Activated CD8-positive, alpha-beta T cell treated with anti-CD3 and anti-CD28 coated beads for 36 hours (primary cell): ENCODE data around the gene MYOZ1. TPM values are rescaled to one million over a fixed set of nuclear protein-coding genes. Genes with fewer than 3 reads are reported as not detected.
"Not testable (repeated sequence)": the region's sequence is repeated elsewhere in the genome, so short reads cannot be mapped to it uniquely, and the experiment has no call there.

ENCODE experiments used
- ATAC-seq: fragments of 200-7000 bp; cut with Tn5 transposase; one replicate; pipeline ENCODE4 v1.10.0; 2021; ENCODE audit warnings: mild to moderate bottlenecking, moderate library complexity
- CTCF ChIA-PET: fragments of 350-600 bp; sonication (Branson Sonifier 250); formaldehyde crosslinking; loops from one replicate; lab custom pipeline; 2021; ENCODE audit warnings: antibody characterized with exemption; lab: Charles Lee
- POLR2A ChIA-PET: fragments of 350-600 bp; sonication (Branson Sonifier 250); formaldehyde crosslinking; loops from one replicate; lab custom pipeline; 2021; ENCODE audit warnings: antibody characterized with exemption; lab: Charles Lee
- DNase-seq: peaks from one replicate; pipeline ENCODE4 v3.0.0-alpha.2; 2020
- H3K27ac Mint-ChIP-seq: one replicate; pipeline ENCODE4 v1.8.0; 2021; ENCODE audit warnings: mild to moderate bottlenecking, mixed read lengths
- H3K27me3 Mint-ChIP-seq: one replicate; pipeline ENCODE4 v1.8.0; 2021; ENCODE audit warnings: mixed read lengths
- H3K36me3 Mint-ChIP-seq: one replicate; pipeline ENCODE4 v1.8.0; 2021; ENCODE audit warnings: low read depth, mixed read lengths
- H3K4me1 Mint-ChIP-seq: one replicate; pipeline ENCODE4 v1.8.0; 2021; ENCODE audit warnings: low read depth, mixed read lengths
- H3K4me3 Mint-ChIP-seq: one replicate; pipeline ENCODE4 v1.8.0; 2021; ENCODE audit warnings: mild to moderate bottlenecking, moderate library complexity, mixed read lengths
- H3K9me3 Mint-ChIP-seq: one replicate; pipeline ENCODE4 v1.8.0; 2021; ENCODE audit warnings: mixed read lengths
- CTCF ChIP-seq: fragments of 200-600 bp; IDR thresholded peaks from one replicate; pipeline ENCODE4 v1.8.0; 2022; ENCODE audit warnings: antibody characterized with exemption, mild to moderate bottlenecking
- intact Hi-C: fragments of 100-400 bp; cut with micrococcal nuclease; formaldehyde crosslinking; loops from one replicate; pipeline ENCODE4 v1.10.0; 2022
- total RNA-seq, 2 experiments: library from RNA; stranded (reverse); gene quantifications; one replicate each; pipeline ENCODE4 v1.2.3, GENCODE V29; 2021

Gene MYOZ1, protein sequence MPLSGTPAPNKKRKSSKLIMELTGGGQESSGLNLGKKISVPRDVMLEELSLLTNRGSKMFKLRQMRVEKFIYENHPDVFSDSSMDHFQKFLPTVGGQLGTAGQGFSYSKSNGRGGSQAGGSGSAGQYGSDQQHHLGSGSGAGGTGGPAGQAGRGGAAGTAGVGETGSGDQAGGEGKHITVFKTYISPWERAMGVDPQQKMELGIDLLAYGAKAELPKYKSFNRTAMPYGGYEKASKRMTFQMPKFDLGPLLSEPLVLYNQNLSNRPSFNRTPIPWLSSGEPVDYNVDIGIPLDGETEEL
- not detected for total RNA-seq

DNA sequence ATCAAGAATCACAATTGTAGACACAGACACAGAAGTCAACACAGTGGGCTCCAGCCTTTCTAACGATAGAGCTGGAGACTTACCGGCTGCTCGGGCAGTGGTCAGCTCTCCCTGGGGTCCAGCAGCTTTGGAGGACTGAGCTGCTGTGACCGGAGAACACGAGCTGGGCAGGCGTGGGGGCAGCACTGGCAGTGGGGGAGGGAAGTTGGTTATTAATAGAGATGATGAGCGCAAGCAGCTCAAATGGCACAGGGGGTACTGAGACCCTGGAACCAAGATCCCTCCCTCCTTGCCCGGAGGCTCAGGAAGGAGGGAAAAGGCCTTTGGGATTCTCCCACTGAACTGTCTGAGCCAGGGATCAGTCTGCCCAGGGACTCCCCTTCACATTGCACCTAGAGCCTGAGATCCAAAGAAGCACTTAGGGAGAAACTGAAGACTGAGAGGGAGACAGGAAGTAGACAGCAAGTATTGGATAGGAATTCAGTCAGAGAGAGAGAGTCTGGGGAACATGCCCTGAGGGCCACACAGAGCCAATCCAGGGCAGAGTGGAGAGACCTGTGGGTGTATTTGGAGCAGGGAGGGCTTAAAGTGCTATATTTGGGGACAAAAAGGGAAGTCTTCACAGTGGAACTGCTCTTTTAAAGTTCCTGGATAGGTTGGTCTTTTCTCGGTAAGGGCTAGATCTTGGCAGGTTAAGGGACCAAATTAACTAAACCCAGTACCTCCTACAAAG is at the start of gene MYOZ1:
TSS of gene MYOZ1 (minus strand) at position 147 of the 733 bp plus-strand sequence. CDS start 1,457 bp downstream, outside the sequence.
- H3K9me3 Mint-ChIP-seq, result no peaks in the 10 kb centered on the region
- ATAC-seq (no peak), DNase-seq (no peak)
- no peak within 1 kb of the TSS for H3K4me3 Mint-ChIP-seq
- peaks cover 15% of the 10 kb centered on the region for H3K4me1 Mint-ChIP-seq
- no peaks in the 10 kb centered on the region for H3K27me3 Mint-ChIP-seq
- no peaks in the 10 kb centered on the region for H3K36me3 Mint-ChIP-seq
- TF ChIP-seq CTCF, result no peak
- H3K27ac Mint-ChIP-seq, result no peak within 1 kb of the TSS
- intact Hi-C loops, result no loop called here
- CTCF ChIA-PET, result interaction anchor here (2.9 to 9.2 kb wide), 2 partner anchors 112 kb away, joined by 11 to 143 read pairs; no protein-coding TSS in a partner anchor
- POLR2A ChIA-PET, result no interaction called here

GRCh38 chr10:73690755-73691154 is 49.5 kb upstream of the MYOZ1 start:
- POLR2A ChIA-PET, H3K27me3 Mint-ChIP-seq, H3K4me3 Mint-ChIP-seq, CTCF ChIA-PET, H3K36me3 Mint-ChIP-seq, intact Hi-C loops, H3K4me1 Mint-ChIP-seq, H3K27ac Mint-ChIP-seq, H3K9me3 Mint-ChIP-seq, DNase-seq, ATAC-seq: not testable (repeated sequence)

- H3K4me3 Mint-ChIP-seq, POLR2A ChIA-PET, H3K27me3 Mint-ChIP-seq, H3K36me3 Mint-ChIP-seq, ATAC-seq, intact Hi-C loops, CTCF ChIA-PET, H3K4me1 Mint-ChIP-seq, H3K9me3 Mint-ChIP-seq, DNase-seq, H3K27ac Mint-ChIP-seq: not testable (repeated sequence)
Observed at GRCh38 chr10:73689596-73689995, 48.3 kb upstream of the MYOZ1 start.

DNA sequence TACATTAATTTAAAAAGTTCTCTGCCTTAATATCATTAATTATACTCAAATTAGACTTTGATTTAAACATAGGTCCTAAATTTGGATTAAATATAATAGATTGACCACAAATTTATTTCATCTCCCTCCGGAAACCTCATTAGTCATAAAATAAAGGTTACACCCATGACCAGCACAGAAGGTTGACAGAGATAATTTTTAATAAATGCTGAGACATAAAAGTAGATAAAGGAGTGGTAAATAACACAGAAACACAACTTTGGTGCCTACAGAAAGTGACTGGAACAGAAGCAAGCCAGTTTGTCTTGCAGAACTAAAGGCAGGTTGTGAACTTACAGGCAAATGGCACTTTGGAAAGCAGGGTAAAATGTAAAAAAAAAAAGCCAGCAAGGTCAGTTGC is 46.4 kb upstream of the MYOZ1 start:
- H3K27ac Mint-ChIP-seq, ATAC-seq, H3K4me1 Mint-ChIP-seq, H3K27me3 Mint-ChIP-seq, H3K4me3 Mint-ChIP-seq, POLR2A ChIA-PET, DNase-seq, H3K36me3 Mint-ChIP-seq, CTCF ChIA-PET, H3K9me3 Mint-ChIP-seq, intact Hi-C loops: not testable (repeated sequence)

GRCh38 chr10:73674546-73674945 is 33.3 kb upstream of the MYOZ1 start:
- H3K9me3 Mint-ChIP-seq, POLR2A ChIA-PET, H3K27ac Mint-ChIP-seq, intact Hi-C loops, H3K4me1 Mint-ChIP-seq, H3K36me3 Mint-ChIP-seq, CTCF ChIA-PET, H3K4me3 Mint-ChIP-seq, ATAC-seq, DNase-seq, H3K27me3 Mint-ChIP-seq: not testable (repeated sequence)

- H3K27ac Mint-ChIP-seq, H3K36me3 Mint-ChIP-seq, intact Hi-C loops, CTCF ChIA-PET, DNase-seq, H3K4me1 Mint-ChIP-seq, H3K4me3 Mint-ChIP-seq, POLR2A ChIA-PET, H3K27me3 Mint-ChIP-seq, ATAC-seq, H3K9me3 Mint-ChIP-seq: not testable (repeated sequence)
Observed at GRCh38 chr10:73668378-73668777, 27.1 kb upstream of the MYOZ1 start.

DNA sequence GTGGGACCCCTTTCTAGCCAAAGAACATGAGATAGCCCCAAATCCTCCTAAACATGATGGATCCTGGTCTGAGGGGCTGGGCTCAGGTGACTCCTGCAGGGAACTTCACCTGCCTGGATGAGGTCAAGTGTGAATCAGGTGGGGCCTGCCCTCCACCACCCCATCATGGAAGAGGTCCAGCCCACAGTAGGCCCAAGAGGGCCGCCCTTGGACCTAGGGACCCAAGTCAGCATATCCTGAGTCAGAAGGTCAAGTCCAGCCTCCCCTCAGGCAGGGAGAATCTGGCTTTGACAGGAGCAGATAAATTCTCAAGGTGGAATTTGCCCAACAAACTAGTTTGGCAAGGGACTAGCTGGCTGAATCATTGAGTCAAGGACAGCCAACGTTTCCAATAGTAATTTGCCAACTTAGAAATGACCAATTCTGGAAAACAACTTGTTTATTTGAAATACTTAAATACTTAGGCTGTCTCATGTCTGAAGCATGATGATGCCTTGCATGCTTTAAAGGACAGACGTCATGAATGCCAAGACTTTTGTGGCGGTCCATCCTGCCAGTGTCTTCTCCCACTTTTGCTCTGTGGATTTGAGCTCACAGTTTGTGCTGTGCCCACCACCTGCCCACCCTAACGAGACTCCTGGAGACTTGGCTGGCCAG is 25.0 kb upstream of the MYOZ1 start:
- H3K9me3 Mint-ChIP-seq, H3K4me1 Mint-ChIP-seq, H3K36me3 Mint-ChIP-seq, CTCF ChIA-PET, POLR2A ChIA-PET, ATAC-seq, DNase-seq, H3K27me3 Mint-ChIP-seq, intact Hi-C loops, H3K27ac Mint-ChIP-seq, H3K4me3 Mint-ChIP-seq: not testable (repeated sequence)

DNA sequence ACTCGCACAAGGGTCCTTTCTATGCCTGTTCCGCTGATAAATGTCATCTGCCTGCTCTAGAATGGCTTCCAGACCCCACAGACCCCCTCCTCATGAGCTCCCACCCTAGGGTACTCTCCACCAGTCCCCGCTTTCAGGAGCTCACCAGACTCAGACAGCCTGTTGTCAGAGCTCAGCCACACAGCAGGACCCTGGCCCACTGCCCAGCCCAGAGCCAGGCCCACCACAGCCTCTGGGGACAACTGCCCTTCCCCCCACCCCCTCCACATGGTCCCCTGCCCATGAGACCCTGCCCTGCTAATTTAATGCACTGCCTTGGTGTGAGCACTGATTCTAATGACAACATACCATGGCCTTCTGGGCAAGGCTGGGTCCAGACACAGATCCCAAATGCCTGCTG is 24.3 kb upstream of the MYOZ1 start:
- CTCF ChIA-PET, H3K9me3 Mint-ChIP-seq, POLR2A ChIA-PET, H3K36me3 Mint-ChIP-seq, H3K4me1 Mint-ChIP-seq, H3K27me3 Mint-ChIP-seq, DNase-seq, intact Hi-C loops, H3K27ac Mint-ChIP-seq, ATAC-seq, H3K4me3 Mint-ChIP-seq: not testable (repeated sequence)

DNA sequence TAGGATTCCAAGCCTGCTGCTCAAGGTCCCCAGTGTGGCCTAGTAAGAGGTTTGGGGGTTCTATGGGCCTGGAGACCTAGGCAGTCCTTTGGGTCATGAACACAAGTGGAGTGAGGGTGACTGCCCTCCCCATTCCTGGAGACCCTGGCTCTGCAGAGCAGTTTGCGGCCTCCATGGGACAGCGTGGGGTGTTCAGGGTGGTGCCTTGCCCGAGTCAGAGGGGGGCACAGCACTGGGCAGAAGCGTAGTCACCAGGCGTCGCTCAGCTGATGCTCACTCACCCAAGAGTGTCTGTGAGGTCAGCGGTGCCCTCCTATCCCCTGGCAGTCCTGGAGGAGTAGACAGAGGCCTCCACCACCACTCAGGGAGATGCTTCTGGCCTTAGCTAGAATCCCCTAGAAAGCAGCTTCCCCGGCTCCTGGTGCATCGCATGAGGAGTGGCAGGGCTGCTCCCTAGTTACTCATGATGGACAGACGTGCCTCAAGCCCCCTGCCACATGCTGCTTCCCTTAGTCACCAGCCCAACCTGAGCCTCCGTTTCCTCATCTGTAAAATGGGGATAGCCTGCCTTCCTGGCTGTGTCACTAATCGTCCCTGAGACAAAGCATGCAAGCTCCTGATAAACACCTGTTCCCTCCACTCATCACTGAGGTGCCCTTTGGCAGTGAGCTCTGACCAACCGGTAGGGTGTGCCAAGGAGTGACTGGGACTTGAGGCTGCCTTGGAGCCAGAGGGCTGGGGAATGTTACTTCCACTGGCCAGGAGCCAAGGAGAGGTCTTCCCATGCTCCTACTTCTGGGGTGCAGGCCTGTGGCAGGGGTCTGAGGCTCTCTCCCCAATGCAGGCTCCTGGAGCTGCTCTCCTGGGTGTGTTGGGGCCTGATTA is 23.1 kb upstream of the MYOZ1 start:
- H3K27ac Mint-ChIP-seq, H3K9me3 Mint-ChIP-seq, CTCF ChIA-PET, DNase-seq, ATAC-seq, H3K36me3 Mint-ChIP-seq, intact Hi-C loops, H3K27me3 Mint-ChIP-seq, H3K4me1 Mint-ChIP-seq, H3K4me3 Mint-ChIP-seq: not testable (repeated sequence)
- POLR2A ChIA-PET, result interaction anchor here (0.5 kb wide), 1 partner anchor 63 kb away, joined by 3 read pairs; no protein-coding TSS in a partner anchor

- CTCF ChIA-PET, H3K27ac Mint-ChIP-seq, H3K9me3 Mint-ChIP-seq, POLR2A ChIA-PET, H3K36me3 Mint-ChIP-seq, intact Hi-C loops, H3K4me1 Mint-ChIP-seq, H3K4me3 Mint-ChIP-seq, ATAC-seq, H3K27me3 Mint-ChIP-seq, DNase-seq: not testable (repeated sequence)
Observed at GRCh38 chr10:73663621-73664020, 22.3 kb upstream of the MYOZ1 start.
